GM12891 (cell line): ENCODE measurements around the gene RPS5.

ENCODE experiments used
- PAX5 ChIP-seq: IDR thresholded peaks from 2 replicates; pipeline ENCODE4 v1.6.1; 2011; ENCODE audit warnings: low read length, moderate library complexity, mild to moderate bottlenecking; ENCODE audit not compliant: insufficient read depth, severe bottlenecking
- POLR2A ChIP-seq: IDR thresholded peaks from 2 replicates; pipeline ENCODE4 v1.6.1; 2011; ENCODE audit warnings: low read depth, low read length, control low read depth
- POLR2AphosphoS5 ChIP-seq: IDR thresholded peaks from 2 replicates; pipeline ENCODE4 v1.6.1; 2011; ENCODE audit warnings: low read depth, low read length, control low read depth
- POU2F2 ChIP-seq: IDR thresholded peaks from 2 replicates; pipeline ENCODE4 v1.6.1; 2011; ENCODE audit warnings: low read depth, mild to moderate bottlenecking, control low read depth, low read length, moderate library complexity
- SPI1 ChIP-seq: IDR thresholded peaks from 2 replicates; pipeline ENCODE4 v1.6.1; 2011; ENCODE audit warnings: low read depth, low read length, control low read depth
- TAF1 ChIP-seq: IDR thresholded peaks from 2 replicates; pipeline ENCODE4 v1.6.1; 2011; ENCODE audit warnings: low read depth, low read length, control low read depth

DNA sequence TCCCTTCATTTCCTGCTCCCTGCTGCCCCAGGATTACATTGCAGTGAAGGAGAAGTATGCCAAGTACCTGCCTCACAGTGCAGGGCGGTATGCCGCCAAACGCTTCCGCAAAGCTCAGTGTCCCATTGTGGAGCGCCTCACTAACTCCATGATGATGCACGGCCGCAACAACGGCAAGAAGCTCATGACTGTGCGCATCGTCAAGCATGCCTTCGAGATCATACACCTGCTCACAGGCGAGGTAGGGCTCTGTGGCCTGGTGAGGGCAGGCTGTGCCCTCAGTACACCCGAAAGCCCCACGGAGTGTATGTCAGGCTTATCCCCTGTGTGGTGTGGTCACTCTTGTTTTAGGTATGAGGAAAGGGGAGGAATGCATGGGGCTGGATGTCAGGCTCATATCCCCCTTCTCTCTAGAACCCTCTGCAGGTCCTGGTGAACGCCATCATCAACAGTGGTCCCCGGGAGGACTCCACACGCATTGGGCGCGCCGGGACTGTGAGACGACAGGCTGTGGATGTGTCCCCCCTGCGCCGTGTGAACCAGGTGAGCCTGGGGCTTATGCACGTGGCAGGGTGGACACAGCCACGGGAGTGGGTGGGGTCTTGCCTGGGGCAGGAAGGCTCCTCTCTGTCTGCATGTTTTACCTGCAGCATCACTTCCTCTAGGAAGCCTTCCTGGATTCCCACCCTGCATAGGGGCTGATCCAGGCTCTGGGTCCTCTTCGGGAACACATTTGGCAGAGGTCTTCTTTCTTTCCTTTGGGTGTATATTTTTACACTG is 6.1 kb downstream of the RPS5 start:
- TF ChIP-seq POLR2A (peak; percentile 1; the same call in 1 of the 2 replicates), POLR2AphosphoS5 (peak; percentile 61), POU2F2 (no peak), TAF1 (no peak), SPI1 (no peak), PAX5 (no peak)
